NCI-H748 (cell line): ENCODE data around the gene FAAP100.

ENCODE experiments used
- DNase-seq: peaks from one replicate; lab custom pipeline; 2025; ENCODE audit not compliant: unreplicated experiment; lab: John Stamatoyannopoulos, UW

Gene FAAP100

GRCh38 chr17:81513372-81513752, 38.8 kb downstream of the FAAP100 start:
- peak; percentile 82 for DNase-seq

GRCh38 chr17:81512562-81513371, 39.4 kb downstream of the FAAP100 start, which contains the start of gene ACTG1:
TSS of gene ACTG1 (minus strand) at chr17:81512799. CDS start at chr17:81512354, 445 bp downstream.
- DNase-seq: peak; percentile 96

- peak; percentile 64 for DNase-seq
These were observed 40.2 kb downstream of the FAAP100 start for GRCh38 chr17:81511804-81512561.

GRCh38 chr17:81511554-81511803, 40.7 kb downstream of the FAAP100 start:
- no peak for DNase-seq

GRCh38 chr17:81510785-81511553, 41.2 kb downstream of the FAAP100 start:
- no peak for DNase-seq

GRCh38 chr17:81509972-81510784, 42.0 kb downstream of the FAAP100 start:
- no peak for DNase-seq

GRCh38 chr17:81509207-81509971, 42.8 kb downstream of the FAAP100 start:
- DNase-seq: no peak

GRCh38 chr17:81508639-81509206, 43.4 kb downstream of the FAAP100 start:
- DNase-seq: no peak

GRCh38 chr17:81503619-81504018, 48.5 kb downstream of the FAAP100 start:
- DNase-seq: no peak

GRCh38 chr17:81502471-81503017, 49.6 kb downstream of the FAAP100 start:
- no peak for DNase-seq

- no peak for DNase-seq
These were observed 52.1 kb downstream of the FAAP100 start for GRCh38 chr17:81500047-81500446.

GRCh38 chr17:81499601-81499970, 52.6 kb downstream of the FAAP100 start:
- DNase-seq: no peak

- no peak for DNase-seq
These were observed 53.1 kb downstream of the FAAP100 start for GRCh38 chr17:81498953-81499600.

- DNase-seq: peak; percentile 60
These were observed 57.4 kb downstream of the FAAP100 start for GRCh38 chr17:81494626-81495377.

GRCh38 chr17:81493198-81494038, 58.7 kb downstream of the FAAP100 start:
- no peak for DNase-seq

GRCh38 chr17:81492706-81493105, 59.4 kb downstream of the FAAP100 start:
- no peak for DNase-seq

- no peak for DNase-seq
These were observed 60.0 kb downstream of the FAAP100 start for GRCh38 chr17:81492202-81492601.
